RPMI8226 (cell line): ENCODE data around the gene PHF8.
A peak's percentile ranks its signal among the peaks of the same experiment; 100 is the strongest.

Experiments used
- DNase-seq: peaks from one replicate; pipeline ENCODE4 v3.0.0-alpha.2; 2015

Gene PHF8

GRCh38 chrX:54044126-54044876, at the start of gene PHF8:
TSS of gene PHF8 (minus strand) at chrX:54044473. CDS start at chrX:54042728, 1,745 bp downstream.
- peak; percentile 95 for DNase-seq

DNA sequence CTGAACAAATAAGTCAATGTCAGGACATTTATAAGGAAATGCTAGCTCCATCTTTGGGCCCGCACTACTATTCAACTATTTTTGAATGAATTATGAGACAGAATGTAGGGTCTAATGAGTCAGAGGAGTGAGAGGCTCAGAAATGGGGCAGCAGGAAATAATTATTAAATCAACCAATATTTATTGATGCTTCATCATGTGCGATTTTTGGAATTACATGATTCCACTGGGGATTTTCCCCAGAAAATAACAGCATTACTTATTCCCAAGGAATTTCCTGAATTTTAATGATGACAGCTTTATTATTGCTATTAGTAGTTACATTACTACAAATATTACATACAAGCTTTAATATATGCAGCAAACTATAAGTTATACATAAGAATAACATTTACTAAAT, 49.3 kb upstream of the PHF8 start:
- DNase-seq = no peak

DNA sequence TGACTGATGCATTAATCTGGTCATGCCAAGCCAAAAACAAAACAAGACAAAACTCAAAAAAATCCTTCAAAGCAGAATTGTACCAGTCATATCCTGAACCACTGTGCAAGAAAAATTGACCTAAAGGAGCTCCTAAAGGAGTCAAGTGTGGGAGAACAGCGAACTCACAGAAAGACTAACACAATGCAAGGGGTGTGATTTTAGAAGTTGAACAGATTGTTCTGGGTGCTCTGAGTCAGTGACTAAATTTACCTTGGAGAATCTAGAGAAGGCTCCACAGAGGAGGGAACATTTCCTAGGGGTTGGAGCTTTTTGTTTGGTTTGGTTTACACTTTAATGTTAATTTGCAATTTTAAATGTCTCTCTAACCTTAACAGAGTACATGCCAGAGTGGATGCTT, 48.9 kb upstream of the PHF8 start:
- DNase-seq = no peak

GRCh38 chrX:54090880-54091279, 46.6 kb upstream of the PHF8 start:
- no peak for DNase-seq

- DNase-seq = no peak
Observed at GRCh38 chrX:54089191-54089590, 44.9 kb upstream of the PHF8 start.

GRCh38 chrX:54087661-54088060, 43.4 kb upstream of the PHF8 start:
- no peak for DNase-seq

DNA sequence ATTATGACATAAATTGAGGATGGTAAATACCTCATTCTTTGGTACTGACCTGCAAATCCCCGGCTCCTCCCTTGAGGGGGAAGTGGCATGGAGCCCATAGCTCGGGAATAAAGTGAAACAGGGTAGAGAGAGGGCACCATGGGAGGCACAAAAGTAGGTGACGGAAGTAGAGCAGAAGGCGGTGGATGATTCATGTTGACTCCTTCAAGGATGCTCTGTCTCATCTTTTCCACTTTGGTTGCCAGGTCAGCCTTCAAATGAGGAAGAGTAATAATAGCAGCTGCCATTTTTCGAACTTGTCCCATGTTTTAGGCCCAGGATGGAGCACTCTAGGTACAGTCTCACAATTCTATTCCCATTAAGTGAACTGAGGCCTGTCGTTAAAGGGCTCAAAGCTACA, 41.4 kb upstream of the PHF8 start:
- no peak for DNase-seq

GRCh38 chrX:54076903-54077302, 32.6 kb upstream of the PHF8 start:
- no peak for DNase-seq

DNA sequence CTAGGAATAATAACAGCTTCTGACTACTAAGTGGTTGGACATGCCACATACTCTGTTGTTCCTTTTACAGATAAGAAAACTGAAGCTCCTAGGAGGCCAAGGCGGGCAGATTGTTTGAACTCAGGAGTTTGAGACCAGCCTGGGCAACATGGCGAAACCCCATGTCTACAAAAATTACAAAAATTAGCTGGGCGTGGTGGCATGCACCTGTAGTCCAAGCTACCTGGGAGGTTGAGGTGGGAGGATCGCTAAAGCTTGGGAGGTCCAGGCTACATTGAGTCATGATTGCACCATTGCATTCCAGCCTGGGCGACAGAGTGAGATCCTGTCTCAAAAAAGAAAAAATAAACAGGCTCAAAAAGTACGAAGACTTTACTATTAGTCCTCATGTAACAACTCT, 30.6 kb upstream of the PHF8 start:
- DNase-seq = no peak

GRCh38 chrX:54067766-54068165, 23.5 kb upstream of the PHF8 start:
- peak; percentile 25 for DNase-seq

GRCh38 chrX:54066841-54067240, 22.6 kb upstream of the PHF8 start:
- no peak for DNase-seq

DNA sequence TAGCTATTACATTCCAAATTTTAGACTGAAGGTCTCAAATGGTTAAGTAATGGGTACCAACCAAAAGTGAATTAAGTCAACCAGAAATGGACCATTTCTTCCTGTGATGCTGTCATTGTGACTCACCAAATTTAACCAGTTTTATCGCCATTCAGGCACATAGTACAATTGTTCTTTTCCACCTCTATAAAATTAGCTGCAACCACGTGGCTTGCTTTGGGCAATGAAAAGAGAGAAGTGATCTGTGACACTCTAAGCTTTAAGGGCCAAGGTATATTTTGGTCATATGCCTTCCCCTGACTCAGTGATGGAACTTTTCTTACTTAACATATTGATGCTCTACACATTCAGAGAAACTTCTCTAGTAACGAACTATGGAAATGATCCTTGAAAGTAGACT, 20.3 kb upstream of the PHF8 start:
- DNase-seq = no peak

DNA sequence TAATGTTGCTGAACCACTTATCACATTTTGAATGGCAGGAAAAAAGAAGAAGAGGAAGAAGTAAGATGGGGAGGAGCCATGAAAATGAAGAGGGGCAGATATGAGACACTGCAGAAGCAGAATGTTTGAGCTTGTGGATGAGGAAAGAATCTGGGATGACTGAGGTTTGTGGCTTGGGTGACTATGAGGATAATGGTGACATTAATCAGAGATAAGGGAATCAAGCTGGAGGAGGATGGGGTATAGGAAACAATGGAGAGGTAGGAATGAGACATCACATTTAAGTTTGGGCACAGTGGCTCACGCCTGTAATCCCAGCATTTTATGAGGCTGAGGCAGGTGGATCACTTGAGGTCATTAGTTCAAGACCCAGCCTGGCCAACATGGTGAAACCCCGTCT, 19.1 kb upstream of the PHF8 start:
- DNase-seq = no peak

GRCh38 chrX:54049801-54050200, 5.5 kb upstream of the PHF8 start:
- DNase-seq = no peak

- no peak for DNase-seq
Observed at GRCh38 chrX:54048412-54048811, 4.1 kb upstream of the PHF8 start.

- no peak for DNase-seq
Observed at GRCh38 chrX:54045563-54046228, 1.4 kb upstream of the PHF8 start.

DNA sequence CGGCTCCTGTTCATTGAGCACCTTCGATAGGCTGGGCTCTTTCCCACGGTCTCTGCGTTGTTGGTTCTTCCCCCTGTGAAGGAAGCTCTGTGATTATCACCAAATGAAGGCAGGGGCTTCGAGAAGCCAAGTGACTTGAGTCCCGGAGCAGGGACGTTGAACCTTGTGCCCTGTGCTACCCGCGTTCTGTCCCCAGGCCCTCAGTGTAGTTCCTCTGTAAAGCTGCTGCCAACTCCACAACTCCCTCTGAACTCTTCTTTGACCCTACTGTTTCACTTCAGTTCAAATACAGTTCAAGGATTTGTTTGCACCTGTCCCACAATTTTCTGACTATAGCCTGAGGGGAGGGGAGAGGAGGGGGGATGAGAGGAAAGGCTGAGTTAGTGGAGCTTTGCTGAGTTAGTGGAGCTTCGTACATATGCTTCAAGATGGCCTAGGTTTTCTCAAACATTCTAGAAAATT, 635 bp upstream of the PHF8 start:
- peak; percentile 68 for DNase-seq

DNA sequence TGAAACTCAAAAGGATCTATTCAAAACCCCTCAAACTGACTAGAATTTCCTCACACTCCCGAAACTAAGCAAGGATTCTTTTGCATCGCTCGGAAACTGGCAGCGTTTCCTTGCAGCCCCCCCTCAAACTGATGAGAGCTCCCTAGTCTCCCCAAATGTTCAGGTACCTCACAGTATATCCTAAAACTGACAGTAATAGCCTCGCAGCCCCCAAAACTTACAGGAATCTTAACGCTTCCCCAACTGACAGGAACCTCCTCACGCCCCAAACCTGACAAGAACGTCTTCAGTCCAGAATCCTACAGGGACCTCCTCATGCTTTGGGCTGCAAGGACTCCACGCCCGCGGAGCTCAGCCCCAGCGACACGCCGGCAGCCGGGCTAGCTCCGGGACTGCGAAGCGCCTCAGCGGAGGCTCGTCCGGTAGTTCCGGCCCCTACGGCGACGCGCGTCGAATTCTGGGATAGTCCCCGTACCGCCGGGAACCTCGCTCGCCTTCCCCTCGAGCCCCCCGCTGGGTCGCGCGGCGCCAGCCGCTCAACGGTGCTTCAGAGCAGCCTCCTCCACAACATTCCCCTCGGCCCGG, 640 bp downstream of the PHF8 start:
- DNase-seq = peak; percentile 40

DNA sequence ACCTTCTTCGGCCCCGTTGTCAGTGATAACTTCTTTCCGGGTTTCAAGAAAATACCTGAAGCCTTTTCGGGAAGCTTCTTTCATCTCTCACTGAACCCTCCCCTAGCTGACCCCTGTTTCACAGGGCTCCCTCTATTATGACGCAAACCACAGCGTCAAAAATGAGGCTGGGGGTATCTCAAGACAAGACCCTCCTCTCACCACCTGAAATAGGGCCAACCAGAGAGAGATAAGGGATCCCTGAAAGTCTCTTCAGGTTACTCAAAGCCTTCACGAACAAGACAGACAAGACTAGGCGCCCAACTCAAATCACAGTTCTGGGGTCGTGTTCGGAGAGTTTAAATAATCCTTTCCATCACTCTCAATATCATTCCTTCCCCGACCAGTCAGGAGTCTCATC, 1.2 kb downstream of the PHF8 start:
- DNase-seq = no peak

DNA sequence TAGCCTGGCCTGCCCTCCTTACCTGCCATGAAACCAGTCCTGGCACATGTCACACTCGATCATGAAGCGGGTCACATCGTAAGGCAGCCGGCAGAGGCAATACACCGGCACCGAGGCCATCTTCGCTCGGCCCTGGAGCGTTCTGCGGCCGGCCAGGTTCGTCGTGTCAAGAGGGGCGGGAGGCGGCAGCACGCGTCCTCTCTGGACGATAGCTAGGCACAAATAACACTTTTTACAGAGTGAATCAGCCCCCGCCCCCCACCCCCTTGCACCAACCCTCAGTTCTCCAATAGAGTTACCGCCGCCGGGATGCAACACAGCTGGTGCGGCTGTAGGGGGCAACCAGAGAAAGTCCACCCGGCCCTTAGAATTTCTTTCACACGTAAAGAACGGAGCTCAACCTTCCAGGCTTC, 1.7 kb downstream of the PHF8 start:
- DNase-seq = peak; percentile 26

- DNase-seq = no peak
Observed at GRCh38 chrX:54030329-54030728, 13.9 kb downstream of the PHF8 start.

- DNase-seq = no peak
Observed at GRCh38 chrX:54029529-54030143, 14.6 kb downstream of the PHF8 start.

DNA sequence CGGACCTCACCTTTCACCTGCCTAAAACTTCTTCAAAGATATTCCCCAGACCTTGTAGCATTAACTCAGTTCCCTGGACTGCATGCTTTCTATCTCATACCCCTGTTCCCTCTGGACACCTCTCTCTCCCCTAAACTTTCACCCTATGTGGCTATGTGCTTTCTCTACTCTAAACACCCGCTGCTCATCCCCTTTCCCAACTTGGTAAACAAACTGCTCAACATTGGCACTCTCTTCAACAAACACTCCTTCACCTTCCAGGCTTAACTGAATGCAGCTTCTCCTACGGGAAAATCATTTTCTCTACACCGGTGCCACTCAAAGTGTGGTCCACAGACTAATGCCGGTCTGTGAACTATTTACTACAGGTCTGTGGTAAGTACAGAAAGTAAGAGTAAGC, 19.9 kb downstream of the PHF8 start:
- no peak for DNase-seq
